HK-2 (cell line): ENCODE measurements around the gene ARFGAP1.

ENCODE experiments used
- DNase-seq: peaks from one replicate; pipeline ENCODE4 v3.0.0-alpha.2; 2018; ENCODE audit not compliant: unreplicated experiment

Gene ARFGAP1

DNA sequence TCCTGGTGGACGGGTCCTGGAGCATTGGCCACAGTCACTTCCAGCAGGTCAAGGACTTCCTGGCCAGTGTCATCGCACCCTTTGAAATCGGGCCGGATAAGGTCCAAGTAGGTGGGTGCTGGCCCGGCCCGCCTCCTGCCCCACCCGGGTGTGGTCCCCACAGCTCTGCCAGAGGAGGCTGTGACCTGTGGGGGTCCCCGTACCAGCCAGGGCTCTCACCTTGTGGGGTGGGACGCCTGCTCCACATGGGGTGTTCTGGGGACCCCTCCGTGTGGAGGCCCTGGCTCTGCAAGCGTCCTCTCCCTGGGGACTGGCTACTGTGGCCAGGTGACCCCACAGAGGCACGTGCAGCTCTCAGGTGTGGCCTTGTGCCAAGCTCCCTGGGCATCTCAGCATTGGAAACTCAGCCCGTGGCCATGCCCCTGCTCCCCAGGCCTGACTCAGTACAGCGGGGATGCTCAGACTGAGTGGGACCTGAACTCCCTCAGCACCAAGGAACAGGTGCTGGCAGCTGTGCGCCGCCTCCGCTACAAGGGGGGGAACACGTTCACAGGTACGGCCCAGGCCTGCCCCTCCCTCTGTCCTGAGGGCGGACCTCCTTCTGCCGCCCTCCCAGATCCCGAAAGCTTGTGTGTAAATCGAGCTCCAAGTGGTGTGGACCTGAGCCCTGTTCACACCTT, 35.1 kb downstream of the ARFGAP1 start:
- DNase-seq = no peak

- DNase-seq = no peak
Observed at GRCh38 chr20:63308218-63308911, 35.8 kb downstream of the ARFGAP1 start.

GRCh38 chr20:63309261-63310071, 36.9 kb downstream of the ARFGAP1 start:
- DNase-seq = peak; percentile 64

GRCh38 chr20:63310265-63310991, 37.8 kb downstream of the ARFGAP1 start:
- DNase-seq = no peak

DNA sequence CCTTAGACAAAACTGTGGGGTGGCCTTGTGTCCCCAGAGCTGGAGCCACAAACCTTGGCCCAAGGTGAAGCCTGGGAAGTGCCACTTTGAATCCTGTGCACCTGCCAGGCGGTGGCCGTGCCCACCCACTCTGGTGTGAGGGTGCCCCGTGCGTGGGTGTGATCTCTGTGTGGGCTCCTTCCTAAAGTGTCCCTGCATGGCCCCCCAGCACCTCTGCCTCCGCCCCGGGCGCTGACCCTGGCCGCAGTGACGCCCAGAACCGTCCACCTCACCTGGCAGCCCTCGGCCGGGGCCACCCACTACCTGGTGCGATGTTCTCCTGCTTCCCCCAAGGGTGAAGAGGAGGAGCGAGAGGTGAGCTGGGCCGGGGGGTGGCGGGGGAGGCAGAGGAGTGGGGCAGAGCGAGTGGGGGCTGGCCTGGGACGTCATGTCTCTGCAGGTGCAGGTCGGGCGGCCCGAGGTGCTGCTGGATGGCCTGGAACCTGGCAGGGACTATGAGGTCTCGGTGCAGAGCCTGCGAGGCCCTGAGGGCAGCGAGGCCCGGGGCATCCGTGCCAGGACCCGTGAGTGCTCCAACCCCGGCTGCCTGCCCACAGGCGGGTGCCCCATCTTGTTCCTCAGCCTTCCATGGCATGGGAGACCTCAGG, 38.7 kb downstream of the ARFGAP1 start:
- DNase-seq = no peak

- DNase-seq = no peak
Observed at GRCh38 chr20:63311833-63312243, 39.2 kb downstream of the ARFGAP1 start.

DNA sequence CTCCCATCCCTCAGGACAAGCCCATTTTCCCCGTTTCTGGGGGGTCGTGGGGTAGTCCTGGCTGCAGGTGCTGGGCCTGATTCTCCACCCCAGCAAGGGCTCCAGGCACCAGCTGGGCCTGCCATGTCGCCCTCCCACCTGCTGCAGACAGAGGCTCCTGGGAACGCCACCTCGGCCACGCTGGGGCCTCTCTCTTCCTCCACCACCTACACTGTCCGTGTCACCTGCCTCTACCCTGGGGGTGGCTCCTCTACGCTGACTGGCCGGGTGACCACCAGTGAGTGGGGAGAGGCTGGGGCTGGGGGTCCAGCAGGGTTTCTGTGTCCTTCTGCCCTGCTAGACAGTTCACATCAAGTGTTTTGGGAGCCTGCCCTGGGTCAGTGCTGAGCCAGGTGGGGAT, 39.7 kb downstream of the ARFGAP1 start:
- no peak for DNase-seq

GRCh38 chr20:63312690-63313348, 40.2 kb downstream of the ARFGAP1 start:
- no peak for DNase-seq

- DNase-seq = no peak
Observed at GRCh38 chr20:63313349-63314014, 40.9 kb downstream of the ARFGAP1 start.

GRCh38 chr20:63314015-63314471, 41.4 kb downstream of the ARFGAP1 start:
- DNase-seq = no peak

DNA sequence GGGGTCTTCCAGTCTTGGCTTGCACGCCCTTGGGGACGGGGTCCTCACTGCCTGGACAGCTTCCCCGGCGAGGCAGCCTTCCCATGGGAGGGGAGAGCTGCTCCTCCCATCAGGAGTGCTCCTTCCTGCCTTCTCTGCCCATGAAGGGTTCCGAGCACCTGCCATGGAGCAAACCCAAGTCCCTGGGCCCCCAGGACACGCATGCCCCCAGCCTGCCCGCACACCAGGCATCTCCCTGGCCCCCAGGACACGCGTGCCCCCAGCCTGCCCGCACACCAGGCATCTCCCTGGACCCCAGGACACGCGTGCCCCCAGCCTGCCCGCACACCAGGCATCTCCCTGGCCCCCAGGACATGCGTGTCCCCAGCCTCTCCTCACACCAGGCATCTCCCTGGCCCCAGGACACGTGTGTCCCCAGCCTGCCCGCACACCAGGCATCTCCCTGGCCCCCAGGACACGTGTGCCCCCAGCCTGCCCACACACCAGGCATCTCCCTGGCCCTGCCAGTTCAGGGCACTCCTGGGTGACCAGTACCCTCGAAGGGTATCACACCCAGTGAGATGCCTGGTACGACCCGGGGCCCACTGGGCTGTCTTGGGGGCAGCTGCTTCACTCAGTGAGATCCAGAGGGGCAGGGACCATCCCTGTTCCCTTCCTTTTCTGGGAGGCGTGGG, 42.1 kb downstream of the ARFGAP1 start:
- DNase-seq = no peak

GRCh38 chr20:63315240-63315689, 42.7 kb downstream of the ARFGAP1 start:
- no peak for DNase-seq

DNA sequence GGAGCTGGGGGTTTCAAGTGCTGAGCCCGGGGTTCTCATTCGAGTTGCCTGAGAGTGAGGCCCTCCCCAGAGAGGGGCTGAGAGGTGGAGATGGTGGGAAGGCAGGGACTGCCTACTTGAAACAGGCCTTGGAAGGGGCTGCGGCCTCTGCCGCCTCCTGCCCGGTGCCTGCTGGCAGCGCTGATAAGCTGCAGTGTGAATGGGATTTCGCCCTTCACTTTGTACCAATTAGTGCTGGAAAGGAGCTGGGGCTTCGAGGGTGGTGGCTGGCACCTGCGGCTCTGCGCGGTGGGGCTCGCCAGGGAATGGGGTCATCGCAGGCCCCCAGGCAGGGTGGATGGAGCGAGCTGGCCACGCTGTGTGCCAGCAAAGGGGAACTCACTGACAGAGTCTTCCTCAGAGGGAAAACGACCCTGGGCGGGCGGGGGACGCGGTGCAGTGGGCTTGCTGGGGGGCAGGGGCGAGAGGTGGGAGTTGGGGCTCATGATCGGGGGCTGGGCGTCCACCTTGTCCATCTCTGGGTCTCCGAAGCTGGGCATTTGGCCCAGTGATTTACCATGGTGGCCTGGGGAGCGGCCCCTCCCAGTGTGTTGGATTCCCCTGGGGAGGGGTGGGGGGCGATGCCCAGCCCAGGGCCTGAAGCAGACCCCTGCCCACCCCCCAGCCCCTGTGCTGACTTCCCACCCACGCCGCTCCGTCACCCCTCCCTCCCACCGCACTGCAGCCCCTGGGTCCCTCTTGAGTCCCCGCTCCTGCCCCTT, 43.3 kb downstream of the ARFGAP1 start:
- DNase-seq = no peak

- DNase-seq = no peak
Observed at GRCh38 chr20:63316502-63316921, 43.9 kb downstream of the ARFGAP1 start.

- no peak for DNase-seq
Observed at GRCh38 chr20:63317061-63317460, 44.4 kb downstream of the ARFGAP1 start.

DNA sequence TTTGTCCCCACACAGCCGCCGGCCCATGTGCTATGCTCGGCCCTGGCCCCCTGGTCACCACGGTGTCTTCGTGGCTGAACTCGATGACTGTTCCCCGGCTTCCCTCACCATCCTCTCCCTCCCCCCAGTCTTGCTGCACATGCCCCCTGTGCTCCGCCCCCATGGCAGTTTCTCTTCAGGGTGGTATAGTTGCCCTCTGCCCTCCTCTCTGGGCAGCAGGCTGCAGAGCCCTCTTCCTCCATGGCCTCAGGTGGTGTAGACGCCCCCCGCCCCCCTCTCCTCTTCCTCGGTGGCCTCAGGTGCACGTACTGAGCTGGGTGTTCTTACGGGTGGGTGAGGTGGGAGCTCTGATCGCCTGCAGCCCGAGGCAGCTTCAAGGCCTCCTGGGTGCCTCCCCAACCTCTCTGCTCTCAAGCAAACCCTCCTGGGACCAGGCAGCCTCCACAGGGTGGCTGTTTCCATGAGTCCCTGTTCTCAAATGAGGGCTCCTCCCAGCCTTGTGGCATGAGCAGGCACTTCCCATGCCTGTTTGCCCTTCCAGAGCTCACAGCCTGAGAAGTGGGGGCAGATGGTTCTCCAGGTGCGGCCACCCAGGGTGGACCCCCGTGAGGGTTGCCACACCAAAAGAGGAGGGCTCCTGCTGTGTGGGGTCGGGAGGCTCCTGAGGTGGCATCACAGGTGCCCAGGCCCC, 45.1 kb downstream of the ARFGAP1 start:
- no peak for DNase-seq

GRCh38 chr20:63318391-63319163, 46.0 kb downstream of the ARFGAP1 start:
- no peak for DNase-seq
